Small intestine (tissue), 7 donors: Measurements from ENCODE around the gene TMEM165. TPM values are rescaled to one million over a fixed set of nuclear protein-coding genes. Genes with fewer than 3 reads are reported as not detected.

Experiments used
- DNase-seq, 2 donors: peaks; one replicate each; pipeline versions ENCODE4 v3.0.0 to v3.0.0-alpha.2; 2013
- FAIRE-seq: peaks from 2 replicates; lab custom pipeline; 2012; peaks lifted over from hg19 to GRCh38; lab: Jason Lieb, UNC
- H3K27ac ChIP-seq, 3 donors: one replicate each; pipeline ENCODE4 v1.5.1; 2013; ENCODE audit warnings: low read length in 2 of 3, mild to moderate bottlenecking in 2 of 3, control low read depth in 1 of 3, inconsistent platforms in 1 of 3, low read depth in 1 of 3, moderate library complexity in 1 of 3
- H3K27me3 ChIP-seq, 3 donors: one replicate each; pipeline ENCODE4 v1.6.1; 2013; ENCODE audit warnings: low read length in 3 of 3, inconsistent platforms in 1 of 3; ENCODE audit not compliant: control insufficient read depth in 3 of 3, insufficient read depth in 3 of 3
- H3K36me3 ChIP-seq, 3 donors: one replicate each; pipeline ENCODE4 v1.6.1; 2013; ENCODE audit warnings: low read length in 3 of 3, inconsistent platforms in 1 of 3, low read depth in 1 of 3, mild to moderate bottlenecking in 1 of 3, moderate library complexity in 1 of 3; ENCODE audit not compliant: control insufficient read depth in 3 of 3, insufficient read depth in 2 of 3
- H3K4me1 ChIP-seq, 3 donors: one replicate each; pipeline ENCODE4 v1.6.1; 2013; ENCODE audit warnings: low read length in 2 of 3, inconsistent platforms in 1 of 3, low read depth in 1 of 3, mild to moderate bottlenecking in 1 of 3, moderate library complexity in 1 of 3; ENCODE audit not compliant: control insufficient read depth in 3 of 3, insufficient read depth in 2 of 3
- H3K4me3 ChIP-seq, 3 donors: one replicate each; pipeline ENCODE4 v1.5.1; 2013; ENCODE audit warnings: low read length in 3 of 3, control low read depth in 1 of 3, inconsistent platforms in 1 of 3, low read depth in 1 of 3, mild to moderate bottlenecking in 1 of 3, moderate library complexity in 1 of 3
- H3K9me3 ChIP-seq, 2 donors: one replicate each; pipeline ENCODE4 v1.6.1; 2013; ENCODE audit warnings: low read depth in 1 of 2, low read length in 1 of 2; ENCODE audit not compliant: control insufficient read depth in 2 of 2, insufficient read depth in 1 of 2
- WGBS, 3 donors: extraction: QIAGEN DNeasy Blood & Tissue Kit; methylation state at CpG; one replicate each; pipeline ENCODE4 v1.1.7; 2013; 5-methylcytosine and 5-hydroxymethylcytosine counted together
- polyA plus RNA-seq, 4 donors: library from polyadenylated mRNA; stranded (reverse) in 3 of 4; unstranded in 1 of 4; fragments of 200-250 nt in 3 of 4; fragments of 120-200 nt in 1 of 4; gene quantifications; one replicate each; pipeline versions ENCODE4 v1.2.1 to v1.2.3, GENCODE V29; 2013
- donor health status: healthy with polysubstance abuse.
- donor health status: control.
- donor health status: control.
- donor health status: Bipolar disorder and iron deficiency.
- donor health status: healthy.

The TMEM165 gene
- polyA plus RNA-seq, 4 donors = 26.7 to 52.4 (median 36.6) TPM

- Histone ChIP-seq H3K27me3 (no peaks in the 10 kb centered on the region), H3K27ac (no peak overlapping the region), H3K4me1 (no peaks in the 10 kb centered on the region), H3K36me3 (peaks cover 0 to 20% (median 6%) of the 10 kb centered on the region in 3 donors), H3K9me3 (no peaks in the 10 kb centered on the region), H3K4me3 (no peak overlapping the region)
- DNase-seq (no peak), FAIRE-seq (no peak)
- 84 to 99% (median 92%) methylated on average over 8 of the region's 8 CpGs for WGBS, 3 donors
Observed at GRCh38 chr4:55450566-55450965, 54.8 kb downstream of the TMEM165 start.

- no peaks in the 10 kb centered on the region for H3K27me3 ChIP-seq
- peaks cover 0 to 13% (median 7%) of the 10 kb centered on the region in 3 donors for H3K36me3 ChIP-seq
- no peak overlapping the region for H3K4me3 ChIP-seq
- no peak overlapping the region for H3K27ac ChIP-seq
- WGBS, 3 donors = 86 to 94% (median 93%) methylated on average over 5 of the region's 5 CpGs
- H3K4me1 ChIP-seq = no peaks in the 10 kb centered on the region
- no peak for FAIRE-seq
- H3K9me3 ChIP-seq = no peaks in the 10 kb centered on the region
- no peak for DNase-seq
Observed at GRCh38 chr4:55458164-55458563, 62.4 kb downstream of the TMEM165 start.

- Histone ChIP-seq H3K4me1 (no peaks in the 10 kb centered on the region), H3K36me3 (peaks cover 0 to 13% (median 7%) of the 10 kb centered on the region in 3 donors), H3K4me3 (no peak overlapping the region), H3K27ac (no peak overlapping the region), H3K9me3 (no peaks in the 10 kb centered on the region), H3K27me3 (no peaks in the 10 kb centered on the region)
- WGBS, 3 donors = 65 to 79% (median 71%) methylated on average over 2 of the region's 2 CpGs
- FAIRE-seq (no peak), DNase-seq (no peak)
Observed at GRCh38 chr4:55458611-55459010, 62.9 kb downstream of the TMEM165 start.

GRCh38 chr4:55466001-55466400 is 70.2 kb downstream of the TMEM165 start:
- Histone ChIP-seq H3K36me3 (peaks cover 2 to 17% (median 4%) of the 10 kb centered on the region in 3 donors), H3K4me3 (no peak overlapping the region), H3K27ac (no peak overlapping the region), H3K4me1 (no peaks in the 10 kb centered on the region), H3K27me3 (no peaks in the 10 kb centered on the region), H3K9me3 (no peaks in the 10 kb centered on the region)
- 91 to 96% (median 93%) methylated on average over 3 of the region's 3 CpGs for WGBS, 3 donors
- FAIRE-seq (no peak), DNase-seq (no peak)

GRCh38 chr4:55468724-55469123 is 73.0 kb downstream of the TMEM165 start:
- Histone ChIP-seq H3K27ac (no peak overlapping the region), H3K27me3 (no peaks in the 10 kb centered on the region), H3K36me3 (peaks cover 0 to 21% (median 4%) of the 10 kb centered on the region in 3 donors), H3K4me3 (no peak overlapping the region), H3K9me3 (no peaks in the 10 kb centered on the region), H3K4me1 (no peaks in the 10 kb centered on the region)
- WGBS, 3 donors = 82 to 91% (median 86%) methylated on average over 2 of the region's 2 CpGs
- FAIRE-seq (no peak), DNase-seq (no peak)

- DNase-seq (no peak), FAIRE-seq (no peak)
- Histone ChIP-seq H3K27ac (no peak overlapping the region), H3K9me3 (peaks cover 0 to 6% of the 10 kb centered on the region in 2 donors), H3K4me1 (no peaks in the 10 kb centered on the region), H3K27me3 (no peaks in the 10 kb centered on the region), H3K4me3 (no peak overlapping the region), H3K36me3 (peaks cover 4 to 21% (median 8%) of the 10 kb centered on the region in 3 donors)
- WGBS, 3 donors = 96 to 100% (median 97%) methylated on average over 1 of the region's 1 CpG
Observed at GRCh38 chr4:55469979-55470378, 74.2 kb downstream of the TMEM165 start.

Other genes starting within 250 kb of the TMEM165 start
- 10 to 100 TPM in 1 of 4 donors, 1 to 10 TPM in 3; 4.6 to 21.9 (median 9.5) TPM for gene SRD5A3, start 49.7 kb upstream of the TMEM165 start, polyA plus RNA-seq
- 10 to 100 TPM in 1 of 4 donors, 1 to 10 TPM in 3; 5.7 to 15.5 (median 7.0) TPM for gene CLOCK, start 151.0 kb downstream of the TMEM165 start, polyA plus RNA-seq
- gene PDCL2, start 196.3 kb downstream of the TMEM165 start, polyA plus RNA-seq = not detected
- gene NMU, start 240.3 kb downstream of the TMEM165 start, polyA plus RNA-seq = 10 to 100 TPM in 1 of 4 donors, under 1 TPM in 1, not detected in 2; 0.24 to 28.3 TPM